BLaER1 (cell line): ENCODE results near the gene ZNF215.
"Not testable (repeated sequence)": the region's sequence is repeated elsewhere in the genome, so short reads cannot be mapped to it uniquely, and the experiment has no call there.

Source experiments
- H3K27ac ChIP-seq: shearing (Covaris generic); formaldehyde crosslinking; 2 replicates; pipeline ENCODE4 v1.8.1; 2022
- H3K27me3 ChIP-seq: shearing (Covaris generic); formaldehyde crosslinking; 2 replicates; pipeline ENCODE4 v1.8.1; 2022
- H3K36me3 ChIP-seq: shearing (Covaris generic); formaldehyde crosslinking; 2 replicates; pipeline ENCODE4 v1.8.1; 2022
- H3K4me1 ChIP-seq: shearing (Covaris generic); formaldehyde crosslinking; 2 replicates; pipeline ENCODE4 v1.8.1; 2022
- H3K4me2 ChIP-seq: shearing (Covaris generic); formaldehyde crosslinking; 2 replicates; pipeline ENCODE4 v1.8.1; 2022
- H3K4me3 ChIP-seq: shearing (Covaris generic); formaldehyde crosslinking; 2 replicates; pipeline ENCODE4 v1.8.1; 2022
- H3K9ac ChIP-seq: shearing (Covaris generic); formaldehyde crosslinking; 2 replicates; pipeline ENCODE4 v1.8.1; 2022
- H3K9me3 ChIP-seq: shearing (Covaris generic); formaldehyde crosslinking; 2 replicates; pipeline ENCODE4 v1.8.1; 2022
- H4K20me1 ChIP-seq: shearing (Covaris generic); formaldehyde crosslinking; 2 replicates; pipeline ENCODE4 v1.8.1; 2022
- Cebpa-rat ChIP-seq: shearing (Covaris generic); IDR thresholded peaks from 2 replicates; pipeline ENCODE4 v1.8.1; 2022

ZNF215 gene

GRCh38 chr11:6900327-6900999 is 25.8 kb upstream of the ZNF215 start:
- Histone ChIP-seq H3K36me3 (no peaks in the 10 kb centered on the region), H3K9me3 (peaks cover 8% of the 10 kb centered on the region; the same call in 1 of the 2 replicates), H3K4me1 (no peaks in the 10 kb centered on the region), H3K4me3 (no peak overlapping the region), H3K9ac (no peak overlapping the region), H4K20me1 (no peaks in the 10 kb centered on the region), H3K27ac (no peak overlapping the region), H3K27me3 (no peaks in the 10 kb centered on the region), H3K4me2 (no peak overlapping the region)
- TF ChIP-seq Cebpa-rat, result no peak

GRCh38 chr11:6904804-6905203 is 21.4 kb upstream of the ZNF215 start:
- not testable (repeated sequence) for H3K27me3 ChIP-seq, H3K4me2 ChIP-seq, H3K9me3 ChIP-seq, H4K20me1 ChIP-seq, H3K4me3 ChIP-seq, H3K36me3 ChIP-seq, H3K9ac ChIP-seq, H3K4me1 ChIP-seq, H3K27ac ChIP-seq

GRCh38 chr11:6911378-6911777 is 14.8 kb upstream of the ZNF215 start:
- Histone ChIP-seq H3K4me2 (no peak overlapping the region), H3K9me3 (no peaks in the 10 kb centered on the region), H3K4me3 (no peak overlapping the region), H4K20me1 (no peaks in the 10 kb centered on the region), H3K4me1 (no peaks in the 10 kb centered on the region), H3K36me3 (no peaks in the 10 kb centered on the region), H3K27me3 (no peaks in the 10 kb centered on the region), H3K9ac (no peak overlapping the region), H3K27ac (no peak overlapping the region)
- no peak for TF ChIP-seq Cebpa-rat

GRCh38 chr11:6911948-6912347 is 14.3 kb upstream of the ZNF215 start:
- no peaks in the 10 kb centered on the region for H3K27me3 ChIP-seq
- no peak overlapping the region for H3K4me3 ChIP-seq

GRCh38 chr11:6919698-6920097 is 6.5 kb upstream of the ZNF215 start:
- H3K9me3 ChIP-seq, result no peaks in the 10 kb centered on the region
- no peak overlapping the region for H3K27ac ChIP-seq
- H3K4me3 ChIP-seq, result no peak overlapping the region
- no peaks in the 10 kb centered on the region for H3K27me3 ChIP-seq
- no peaks in the 10 kb centered on the region for H3K36me3 ChIP-seq
- no peak overlapping the region for H3K4me2 ChIP-seq
- no peak overlapping the region for H3K9ac ChIP-seq
- no peak for TF ChIP-seq Cebpa-rat
- no peaks in the 10 kb centered on the region for H4K20me1 ChIP-seq
- no peaks in the 10 kb centered on the region for H3K4me1 ChIP-seq

More at GRCh38 chr11:6911948-6912347, 14.3 kb upstream of the ZNF215 start:
- Histone ChIP-seq H3K4me2 (no peak overlapping the region), H4K20me1 (no peaks in the 10 kb centered on the region), H3K4me1 (no peaks in the 10 kb centered on the region), H3K9ac (no peak overlapping the region), H3K9me3 (no peaks in the 10 kb centered on the region), H3K27ac (no peak overlapping the region), H3K36me3 (no peaks in the 10 kb centered on the region)
- TF ChIP-seq Cebpa-rat, result no peak

- no peaks in the 10 kb centered on the region for H3K9me3 ChIP-seq
- H3K4me2 ChIP-seq, result no peak within 1 kb of the TSS
- no peaks in the 10 kb centered on the region for H3K27me3 ChIP-seq
- H3K4me3 ChIP-seq, result no peak within 1 kb of the TSS
- no peak within 1 kb of the TSS for H3K9ac ChIP-seq
- no peaks in the 10 kb centered on the region for H3K4me1 ChIP-seq
- no peak for TF ChIP-seq Cebpa-rat
- H4K20me1 ChIP-seq, result no peaks in the 10 kb centered on the region
- no peaks in the 10 kb centered on the region for H3K36me3 ChIP-seq
- H3K27ac ChIP-seq, result no peak within 1 kb of the TSS
Observed at GRCh38 chr11:6920702-6921101, 5.5 kb upstream of the ZNF215 start, which contains the start of gene OR2D3. OR2D3 (plus strand) TSS chr11:6921002; CDS start chr11:6921002, 0 bp downstream.

- 0 out of 2 replicates have a peak, but pooled peaks cover 3% of the 10 kb centered on the region for H3K4me1 ChIP-seq
- H3K9me3 ChIP-seq, result peaks cover 6% of the 10 kb centered on the region
- no peak overlapping the region for H3K4me3 ChIP-seq
- no peak overlapping the region for H3K27ac ChIP-seq
- no peak overlapping the region for H3K9ac ChIP-seq
- no peaks in the 10 kb centered on the region for H4K20me1 ChIP-seq
- no peak for TF ChIP-seq Cebpa-rat
- no peak overlapping the region for H3K4me2 ChIP-seq
- no peaks in the 10 kb centered on the region for H3K27me3 ChIP-seq
- H3K36me3 ChIP-seq, result no peaks in the 10 kb centered on the region
Observed at GRCh38 chr11:6925007-6925577, 1.1 kb upstream of the ZNF215 start.

GRCh38 chr11:6925636-6926207 is 504 bp upstream of the ZNF215 start:
- Histone ChIP-seq H3K4me2 (no peak overlapping the region), H3K9me3 (peaks cover 6% of the 10 kb centered on the region), H3K4me1 (0 out of 2 replicates have a peak, but pooled peaks cover 3% of the 10 kb centered on the region), H3K9ac (no peak overlapping the region), H3K27ac (no peak overlapping the region), H3K4me3 (no peak overlapping the region), H3K36me3 (no peaks in the 10 kb centered on the region), H3K27me3 (no peaks in the 10 kb centered on the region), H4K20me1 (no peaks in the 10 kb centered on the region)
- no peak for TF ChIP-seq Cebpa-rat

GRCh38 chr11:6927030-6927617 is 898 bp downstream of the ZNF215 start:
- H3K4me3 ChIP-seq, result no peak overlapping the region
- no peaks in the 10 kb centered on the region for H3K36me3 ChIP-seq
- no peaks in the 10 kb centered on the region for H3K27me3 ChIP-seq
- no peak overlapping the region for H3K9ac ChIP-seq
- no peak overlapping the region for H3K4me2 ChIP-seq
- H3K4me1 ChIP-seq, result 0 out of 2 replicates have a peak, but pooled peaks cover 3% of the 10 kb centered on the region
- no peak overlapping the region for H3K27ac ChIP-seq
- no peak for TF ChIP-seq Cebpa-rat
- H3K9me3 ChIP-seq, result peaks cover 6% of the 10 kb centered on the region
- no peaks in the 10 kb centered on the region for H4K20me1 ChIP-seq

- peaks cover 6% of the 10 kb centered on the region for H3K9me3 ChIP-seq
- no peak for TF ChIP-seq Cebpa-rat
- H3K36me3 ChIP-seq, result no peaks in the 10 kb centered on the region
- no peak overlapping the region for H3K9ac ChIP-seq
- H3K4me1 ChIP-seq, result 0 out of 2 replicates have a peak, but pooled peaks cover 3% of the 10 kb centered on the region
- H3K27ac ChIP-seq, result no peak overlapping the region
- no peaks in the 10 kb centered on the region for H3K27me3 ChIP-seq
- no peak overlapping the region for H3K4me2 ChIP-seq
- no peaks in the 10 kb centered on the region for H4K20me1 ChIP-seq
- no peak overlapping the region for H3K4me3 ChIP-seq
Observed at GRCh38 chr11:6928916-6929315, 2.7 kb downstream of the ZNF215 start.
